IMR-90 (cell line): ENCODE data around the gene TFDP2. TPM values are rescaled to one million over a fixed set of nuclear protein-coding genes. Genes with fewer than 3 reads are reported as not detected.

ENCODE experiments used
- ATAC-seq: fragments of 200-7000 bp; cut with Tn5 transposase; 2 replicates; pipeline ENCODE4 v1.9.1; 2020; ENCODE audit warnings: low read depth, mild to moderate bottlenecking, moderate library complexity
- BruUV-seq: library from RNA; stranded (reverse); fragments of 400-500 nt; replicated peaks from 2 replicates; lab custom pipeline; 2021; lab: Mats Ljungman, UMichigan
- CTCF ChIA-PET: fragments of 300-600 bp; formaldehyde crosslinking; extraction: SDS; loops from one replicate; lab custom pipeline; 2021; ENCODE audit warnings: antibody characterized with exemption; lab: Yijun Ruan, JAX
- POLR2A ChIA-PET: fragments of 300-600 bp; sonication (Branson Sonifier 250); formaldehyde crosslinking; loops from one replicate; lab custom pipeline; 2022; ENCODE audit warnings: antibody characterized with exemption; ENCODE audit not compliant: unreplicated experiment; lab: Charles Lee
- DNase-seq: peaks from one replicate; pipeline ENCODE4 v3.0.0; 2013
- H2AFZ ChIP-seq: replicated peaks from 2 replicates; pipeline ENCODE3; 2013; ENCODE audit warnings: low read length, mild to moderate bottlenecking; ENCODE audit not compliant: poor library complexity
- H2AK5ac ChIP-seq: 2 replicates; pipeline ENCODE4 v1.6.1; 2013; ENCODE audit warnings: low read depth, low read length, inconsistent platforms
- H2AK9ac ChIP-seq: replicated peaks from 2 replicates; pipeline ENCODE3; 2013; ENCODE audit warnings: mild to moderate bottlenecking, low read depth, low read length, moderate library complexity; ENCODE audit not compliant: poor library complexity
- H2BK120ac ChIP-seq: 2 replicates; pipeline ENCODE4 v1.6.1; 2013; ENCODE audit warnings: low read depth, low read length, inconsistent platforms
- H2BK15ac ChIP-seq: 3 replicates; pipeline ENCODE4 v1.6.1; 2013; ENCODE audit warnings: low read depth, low read length, inconsistent platforms
- H2BK20ac ChIP-seq: 2 replicates; pipeline ENCODE4 v1.6.1; 2013; ENCODE audit warnings: low read depth, mild to moderate bottlenecking, inconsistent platforms, low read length, moderate library complexity
- H2BK5ac ChIP-seq: 2 replicates; pipeline ENCODE4 v1.6.1; 2013; ENCODE audit warnings: mild to moderate bottlenecking, low read depth, low read length, inconsistent platforms; ENCODE audit not compliant: poor library complexity, severe bottlenecking
- H3K14ac ChIP-seq: replicated peaks from 2 replicates; pipeline ENCODE4 v1.6.1; 2013; ENCODE audit warnings: low read depth, low read length, inconsistent platforms
- H3K18ac ChIP-seq: 2 replicates; pipeline ENCODE4 v1.6.1; 2013; ENCODE audit warnings: low read depth, low read length, control low read depth
- H3K23ac ChIP-seq: 2 replicates; pipeline ENCODE4 v1.6.1; 2013; ENCODE audit warnings: low read depth, low read length, inconsistent platforms
- H3K27ac ChIP-seq: 2 replicates; pipeline ENCODE4 v1.5.1; 2013; ENCODE audit warnings: mild to moderate bottlenecking, control low read depth, low read length; ENCODE audit not compliant: insufficient read depth
- H3K27me3 ChIP-seq: 2 replicates; pipeline ENCODE4 v1.6.1; 2013; ENCODE audit warnings: low read length; ENCODE audit not compliant: control insufficient read depth, insufficient read depth
- H3K36me3 ChIP-seq: 2 replicates; pipeline ENCODE4 v1.6.1; 2013; ENCODE audit warnings: low read length, mixed read lengths; ENCODE audit not compliant: control insufficient read depth, insufficient read depth
- H3K4ac ChIP-seq: 2 replicates; pipeline ENCODE4 v1.6.1; 2013; ENCODE audit warnings: low read depth, low read length, inconsistent platforms
- H3K4me1 ChIP-seq: 2 replicates; pipeline ENCODE4 v1.6.1; 2013; ENCODE audit warnings: low read length, mixed read lengths; ENCODE audit not compliant: control insufficient read depth, insufficient read depth
- H3K4me2 ChIP-seq: 2 replicates; pipeline ENCODE4 v1.6.1; 2013; ENCODE audit warnings: low read depth, mild to moderate bottlenecking, control low read depth, low read length, moderate library complexity
- H3K4me3 ChIP-seq: 2 replicates; pipeline ENCODE4 v1.5.1; 2013; ENCODE audit warnings: low read depth, mild to moderate bottlenecking, control low read depth, low read length, moderate library complexity; ENCODE audit not compliant: insufficient read depth
- H3K56ac ChIP-seq: 2 replicates; pipeline ENCODE4 v1.6.1; 2013; ENCODE audit warnings: low read length, inconsistent platforms; ENCODE audit not compliant: insufficient read depth; ENCODE audit errors: extremely low read depth
- H3K79me1 ChIP-seq, 2 experiments: 2 replicates each; pipeline ENCODE4 v1.6.1; 2013; ENCODE audit warnings: low read length in 2 of 2, inconsistent platforms in 1 of 2, low read depth in 1 of 2
- H3K9ac ChIP-seq: 2 replicates; pipeline ENCODE4 v1.6.1; 2013; ENCODE audit warnings: low read depth, low read length, control low read depth
- H3K9me1 ChIP-seq: 2 replicates; pipeline ENCODE4 v1.6.1; 2013; ENCODE audit warnings: low read length, inconsistent platforms; ENCODE audit not compliant: insufficient read depth
- H3K9me3 ChIP-seq: 2 replicates; pipeline ENCODE4 v1.6.1; 2013; ENCODE audit warnings: low read length; ENCODE audit not compliant: control insufficient read depth, insufficient read depth
- H4K20me1 ChIP-seq: 2 replicates; pipeline ENCODE4 v1.6.1; 2013; ENCODE audit warnings: low read length, inconsistent platforms; ENCODE audit not compliant: insufficient read depth
- H4K5ac ChIP-seq: 2 replicates; pipeline ENCODE4 v1.6.1; 2013; ENCODE audit warnings: mild to moderate bottlenecking, low read depth, low read length, control low read depth
- H4K8ac ChIP-seq, 2 experiments: 2 replicates each; pipeline ENCODE4 v1.6.1; 2013; ENCODE audit warnings: low read depth in 2 of 2, low read length in 2 of 2, control low read depth in 1 of 2, inconsistent platforms in 1 of 2
- H4K91ac ChIP-seq: 2 replicates; pipeline ENCODE4 v1.6.1; 2013; ENCODE audit warnings: low read depth, low read length, inconsistent platforms; ENCODE audit not compliant: insufficient read depth
- BHLHE40 ChIP-seq: fragments of 150-350 bp; IDR thresholded peaks from 2 replicates; pipeline ENCODE4 v1.6.1; 2016; ENCODE audit warnings: mild to moderate bottlenecking, low read depth, low read length
- CEBPB ChIP-seq: IDR thresholded peaks from 2 replicates; pipeline ENCODE4 v1.6.1; 2012; ENCODE audit warnings: low read depth, low read length, improper control_type of control experiment
- CHD1 ChIP-seq: IDR thresholded peaks from 2 replicates; pipeline ENCODE4 v1.6.1; 2012; ENCODE audit warnings: low read depth, low read length, improper control_type of control experiment
- CTCF ChIP-seq: conservative IDR thresholded peaks from 2 replicates; pipeline ENCODE4 v1.5.1; 2012; ENCODE audit warnings: mild to moderate bottlenecking, low read depth, low read length, improper control_type of control experiment
- ELK1 ChIP-seq: fragments of 150-350 bp; IDR thresholded peaks from 2 replicates; pipeline ENCODE4 v1.6.1; 2016; ENCODE audit warnings: low read depth, mild to moderate bottlenecking, low read length, moderate library complexity, borderline replicate concordance
- FOS ChIP-seq: fragments of 150-350 bp; IDR thresholded peaks from 2 replicates; pipeline ENCODE4 v1.6.1; 2016; ENCODE audit warnings: low read depth, low read length
- MAFK ChIP-seq: IDR thresholded peaks from 2 replicates; pipeline ENCODE4 v1.6.1; 2012; ENCODE audit warnings: low read depth, low read length, improper control_type of control experiment
- MAZ ChIP-seq: IDR thresholded peaks from 2 replicates; pipeline ENCODE4 v1.6.1; 2012; ENCODE audit warnings: low read depth, mild to moderate bottlenecking, low read length, improper control_type of control experiment, moderate library complexity, borderline replicate concordance
- MXI1 ChIP-seq: IDR thresholded peaks from 2 replicates; pipeline ENCODE4 v1.6.1; 2012; ENCODE audit warnings: low read depth, mild to moderate bottlenecking, low read length, moderate library complexity, borderline replicate concordance
- NFE2L2 ChIP-seq: fragments of 150-350 bp; IDR thresholded peaks from 2 replicates; pipeline ENCODE4 v1.6.1; 2016; ENCODE audit warnings: low read depth, mild to moderate bottlenecking, low read length
- POLR2A ChIP-seq: IDR thresholded peaks from 2 replicates; pipeline ENCODE4 v1.6.1; 2012; ENCODE audit warnings: mild to moderate bottlenecking, low read depth, low read length
- RAD21 ChIP-seq: IDR thresholded peaks from 2 replicates; pipeline ENCODE4 v1.6.1; 2012; ENCODE audit warnings: low read length, improper control_type of control experiment
- RCOR1 ChIP-seq: IDR thresholded peaks from 2 replicates; pipeline ENCODE4 v1.6.1; 2012; ENCODE audit warnings: mild to moderate bottlenecking, low read length, improper control_type of control experiment; ENCODE audit not compliant: insufficient replicate concordance
- RFX5 ChIP-seq: IDR thresholded peaks from 2 replicates; pipeline ENCODE4 v1.8.0; 2012; ENCODE audit warnings: low read depth, mild to moderate bottlenecking, low read length, moderate library complexity
- SMC3 ChIP-seq: fragments of 150-350 bp; IDR thresholded peaks from 2 replicates; pipeline ENCODE4 v1.6.1; 2016; ENCODE audit warnings: low read depth, mild to moderate bottlenecking, antibody characterized with exemption, low read length, moderate library complexity
- USF2 ChIP-seq: fragments of 150-350 bp; IDR thresholded peaks from 2 replicates; pipeline ENCODE4 v1.6.1; 2017; ENCODE audit warnings: mild to moderate bottlenecking, antibody characterized with exemption, low read length, low read depth
- WGBS, 2 experiments: methylation state at CpG; one replicate each; pipeline versions ENCODE4 v1.1.5 to v1.1.7; 2013; ENCODE audit warnings: missing lambda C conversion rate in 2 of 2; ENCODE audit not compliant: insufficient read length in 1 of 2; ENCODE audit errors: extremely low coverage in 2 of 2; 5-methylcytosine and 5-hydroxymethylcytosine counted together
- dilution Hi-C: fragments of 300-500 bp; cut with HindIII; formaldehyde crosslinking; loops from one replicate; pipeline ENCODE4 v1.14.3; 2018; ENCODE audit warnings: low sequenced_read_pairs; ENCODE audit not compliant: unreplicated experiment
- in situ Hi-C: fragments of 300-500 bp; cut with MboI; formaldehyde crosslinking; loops from 3 replicates; pipeline ENCODE4 v1.14.3; 2019; ENCODE audit warnings: low sequenced_read_pairs, inconsistent platforms, mixed read lengths
- intact Hi-C: fragments of 100-400 bp; cut with micrococcal nuclease; formaldehyde crosslinking; loops from 2 replicates; pipeline ENCODE4 v1.10.0; 2022
- polyA plus RNA-seq, 3 experiments: library from polyadenylated mRNA; depleted of rRNA; stranded (reverse); fragments of >200 nt; gene quantifications; 2 replicates each; pipeline ENCODE4 v1.2.3, GENCODE V29; 2012; ENCODE audit warnings: low replicate concordance in 1 of 3
- total RNA-seq: library from RNA; depleted of rRNA; stranded (reverse); fragments of >200 nt; gene quantifications from 2 replicates; pipeline ENCODE4 v1.2.3, GENCODE V29; 2012

TFDP2 gene
- total and polyA plus RNA-seq, 2 of the 4 experiments (the other 2 are of a cell fraction): 10.7 to 23.7 TPM

GRCh38 chr3:141941093-141941492 lies 208.3 kb downstream of the TFDP2 start:
- H2AFZ ChIP-seq: no peak overlapping the region
- no peak overlapping the region for H4K91ac ChIP-seq
- peaks cover 6% of the 10 kb centered on the region for H3K4me1 ChIP-seq
- 0 out of 2 replicates have a peak, but pooled peaks cover 2% of the 10 kb centered on the region for H3K36me3 ChIP-seq
- H2BK120ac ChIP-seq: no peak overlapping the region
- no peak for TF ChIP-seq POLR2A
- no peak for TF ChIP-seq CHD1
- no peak for TF ChIP-seq RAD21
- no peak for TF ChIP-seq FOS
- TF ChIP-seq MAFK: no peak
- no peak for TF ChIP-seq CTCF
- no peak for TF ChIP-seq RFX5
- TF ChIP-seq ELK1: no peak
- TF ChIP-seq MAZ: no peak
- no peak for TF ChIP-seq USF2
- no peak for TF ChIP-seq RCOR1
- TF ChIP-seq MXI1: no peak
- no peak for TF ChIP-seq BHLHE40
- no peak for TF ChIP-seq CEBPB
- TF ChIP-seq NFE2L2: no peak
- no peak for TF ChIP-seq SMC3
- CTCF ChIA-PET: interaction anchor here (0.6 to 1.1 kb wide), 2 partner anchors 13 to 632 kb away, joined by 3 to 7 read pairs; no protein-coding TSS in a partner anchor
- in situ Hi-C loops: no loop called here
- no peak overlapping the region for H4K5ac ChIP-seq
- DNase-seq: no peak
- POLR2A ChIA-PET: no interaction called here
- no TSS peak for BruUV-seq
- H2BK20ac ChIP-seq: no peak overlapping the region
- H4K20me1 ChIP-seq: no peaks in the 10 kb centered on the region
- H3K27ac ChIP-seq: no peak overlapping the region
- H2AK9ac ChIP-seq: no peak overlapping the region
- no peak overlapping the region for H3K14ac ChIP-seq
- WGBS, 2 experiments: 88% methylated on average over 6 of the region's 8 CpGs; no CpG with 5 or more reads in 1 of the 2 experiments
- dilution Hi-C loops: no loop called here
- H3K4ac ChIP-seq: no peak overlapping the region
- H3K4me3 ChIP-seq: no peak overlapping the region
- no peak overlapping the region for H2AK5ac ChIP-seq
- no peak overlapping the region for H2BK15ac ChIP-seq
- intact Hi-C loops: no loop called here
- no peak for ATAC-seq
- no peak overlapping the region for H3K56ac ChIP-seq
- H3K4me2 ChIP-seq: no peak overlapping the region
- H3K9me3 ChIP-seq: no peaks in the 10 kb centered on the region
- no peaks in the 10 kb centered on the region for H3K79me1 ChIP-seq
- H3K27me3 ChIP-seq: no peaks in the 10 kb centered on the region
- no peak overlapping the region for H4K8ac ChIP-seq
- H3K18ac ChIP-seq: no peak overlapping the region
- H3K9ac ChIP-seq: no peak overlapping the region
- H3K9me1 ChIP-seq: no peaks in the 10 kb centered on the region
- no peak overlapping the region for H2BK5ac ChIP-seq
- no peak overlapping the region for H3K23ac ChIP-seq
